ENCODE results near the gene HOXD9. TPM values are rescaled to one million over a fixed set of nuclear protein-coding genes. Genes with fewer than 3 reads are reported as not detected.

Gene HOXD9
- total RNA-seq, 2 experiments from 2014 or later: not detected

- Histone ChIP-seq H4K20me1 (ENCODE audit: insufficient read depth, low read length) (no peaks in the 10 kb centered on the region), H3K36me3 (ENCODE audit: insufficient read depth, low read length) (no peaks in the 10 kb centered on the region), H3K4me2 (ENCODE audit: low read length) (no peak within 1 kb of the TSS), H3K27ac (ENCODE audit: low read depth, low read length, poor library complexity, severe bottlenecking) (no peak within 1 kb of the TSS), H3K9me3 (ENCODE audit: low read length) (no peaks in the 10 kb centered on the region), H3K79me2 (ENCODE audit: insufficient read depth, low read depth, low read length) (no peaks in the 10 kb centered on the region), H3K4me3 (ENCODE audit: low read depth, low read length, poor library complexity, severe bottlenecking) (no peak within 1 kb of the TSS), H2AFZ (ENCODE audit: low read length) (no peak within 1 kb of the TSS), H3K4me1 (ENCODE audit: insufficient read depth, low read length, poor library complexity, severe bottlenecking) (peaks cover 14% of the 10 kb centered on the region), H3K9me2 (ENCODE audit: insufficient read depth, low read length) (no peaks in the 10 kb centered on the region)
- POLR2A ChIA-PET: no interaction called here
- CTCF ChIA-PET (ENCODE audit: unreplicated experiment): no interaction called here
- DNase-seq (ENCODE audit: low spot score): no peak
- TF ChIP-seq EZH2phosphoT487 (IDR thresholded peaks at IDR 0.05; ENCODE audit: borderline replicate concordance, low read depth, low read length) (no peak), CTCF (conservative IDR thresholded peaks at IDR 0.05; ENCODE audit: low read length) (no peak)
- BruUV-seq (replicated peaks): no TSS peak
- intact Hi-C loops (cut with micrococcal nuclease; ENCODE audit: unreplicated experiment): no loop called here
Observed at GRCh38 chr2:176099728-176100546, 22.6 kb upstream of the HOXD9 start, which contains the start of gene HOXD12. HOXD12 (plus strand) TSS chr2:176099795; CDS start chr2:176099802, 7 bp downstream.

DNA sequence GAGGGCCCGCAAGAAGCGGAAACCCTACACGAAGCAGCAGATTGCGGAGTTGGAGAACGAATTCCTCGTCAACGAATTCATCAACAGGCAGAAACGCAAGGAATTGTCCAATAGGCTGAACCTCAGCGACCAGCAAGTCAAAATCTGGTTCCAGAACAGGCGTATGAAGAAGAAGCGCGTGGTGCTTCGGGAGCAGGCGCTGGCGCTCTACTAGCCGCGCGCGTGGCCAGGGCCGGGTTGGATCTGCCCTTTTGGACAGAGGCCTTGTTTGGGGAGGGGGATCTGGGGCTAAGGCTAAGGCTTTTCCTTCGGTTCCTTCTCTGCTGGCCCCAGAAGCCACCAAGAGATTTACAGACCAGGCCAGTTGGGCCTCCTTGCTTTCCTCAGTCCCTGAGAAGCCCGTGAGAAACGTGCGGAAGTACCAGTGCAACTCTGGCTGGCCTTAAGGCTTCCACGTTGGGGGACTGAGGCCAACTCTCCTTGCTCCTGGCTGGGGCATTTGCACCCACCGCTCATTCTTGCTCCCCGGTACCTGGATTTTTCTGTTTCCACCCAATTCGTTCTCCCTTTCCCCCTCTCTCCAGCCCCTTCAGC is 21.9 kb upstream of the HOXD9 start:
- ChIA-PET CTCF (ENCODE audit: unreplicated experiment) (no interaction called here), POLR2A (no interaction called here)
- no peak overlapping the region for H2AFZ ChIP-seq (ENCODE audit: low read length)
- no peak overlapping the region for H3K4me3 ChIP-seq (ENCODE audit: low read depth, low read length, poor library complexity, severe bottlenecking)
- no peaks in the 10 kb centered on the region for H3K79me2 ChIP-seq (ENCODE audit: insufficient read depth, low read depth, low read length)
- no peaks in the 10 kb centered on the region for H4K20me1 ChIP-seq (ENCODE audit: insufficient read depth, low read length)
- intact Hi-C loops (cut with micrococcal nuclease; ENCODE audit: unreplicated experiment): no loop called here
- no peaks in the 10 kb centered on the region for H3K36me3 ChIP-seq (ENCODE audit: insufficient read depth, low read length)
- no peaks in the 10 kb centered on the region for H3K9me2 ChIP-seq (ENCODE audit: insufficient read depth, low read length)
- no peak for DNase-seq (ENCODE audit: low spot score)
- BruUV-seq (replicated peaks): no TSS peak
- H3K4me1 ChIP-seq (ENCODE audit: insufficient read depth, low read length, poor library complexity, severe bottlenecking): peaks cover 14% of the 10 kb centered on the region
- H3K27ac ChIP-seq (ENCODE audit: low read depth, low read length, poor library complexity, severe bottlenecking): no peak overlapping the region
- no peaks in the 10 kb centered on the region for H3K9me3 ChIP-seq (ENCODE audit: low read length)
- no peak for TF ChIP-seq CTCF (conservative IDR thresholded peaks at IDR 0.05; ENCODE audit: low read length)
- TF ChIP-seq EZH2phosphoT487 (IDR thresholded peaks at IDR 0.05; ENCODE audit: borderline replicate concordance, low read depth, low read length): no peak
- H3K4me2 ChIP-seq (ENCODE audit: low read length): no peak overlapping the region
